Cardiac fibroblast (primary cell): ENCODE measurements around the gene TNFRSF6B.
"Not testable (repeated sequence)": the region's sequence is repeated elsewhere in the genome, so short reads cannot be mapped to it uniquely, and the experiment has no call there.

Experiments used
- DNase-seq, 2 donors: peaks; one replicate each; pipeline versions ENCODE4 v3.0.0 to v3.0.0-alpha.2; 2010; ENCODE audit warnings: low read depth in 2 of 2
- H3K4me3 ChIP-seq, 2 donors: replicated peaks in 1 of 2; 1 replicate in 1 of 2; 2 replicates in 1 of 2; pipeline ENCODE4 v1.5.1; 2011; ENCODE audit warnings: low read depth in 2 of 2, low read length in 2 of 2, mild to moderate bottlenecking in 2 of 2, moderate library complexity in 1 of 2
- CTCF ChIP-seq: IDR thresholded peaks from one replicate; pipeline ENCODE4 v1.5.1; 2011; ENCODE audit warnings: low read depth, mild to moderate bottlenecking, low read length, inconsistent platforms

Gene TNFRSF6B

GRCh38 chr20:63663332-63664066 is 33.0 kb upstream of the TNFRSF6B start:
- TF ChIP-seq CTCF: no peak
- no peak for DNase-seq

GRCh38 chr20:63664143-63664851 is 32.2 kb upstream of the TNFRSF6B start:
- TF ChIP-seq CTCF: no peak
- DNase-seq: no peak
- no peak overlapping the region for H3K4me3 ChIP-seq

More at GRCh38 chr20:63663332-63664066, 33.0 kb upstream of the TNFRSF6B start:
- no peak overlapping the region for H3K4me3 ChIP-seq

- no peak overlapping the region for H3K4me3 ChIP-seq
- TF ChIP-seq CTCF: no peak
- DNase-seq: peak in 1 of 2 donors; percentile 42
Measured at GRCh38 chr20:63664861-63665594, 31.4 kb upstream of the TNFRSF6B start.

GRCh38 chr20:63665708-63666107 is 30.7 kb upstream of the TNFRSF6B start:
- no peak for DNase-seq
- TF ChIP-seq CTCF: no peak
- no peak overlapping the region for H3K4me3 ChIP-seq

- no peak for TF ChIP-seq CTCF
- H3K4me3 ChIP-seq: no peak overlapping the region
- DNase-seq: no peak
Measured at GRCh38 chr20:63667858-63668257, 28.6 kb upstream of the TNFRSF6B start.

GRCh38 chr20:63668351-63668750 is 28.1 kb upstream of the TNFRSF6B start:
- no peak for DNase-seq
- no peak overlapping the region for H3K4me3 ChIP-seq
- TF ChIP-seq CTCF: no peak

GRCh38 chr20:63671695-63672094 is 24.8 kb upstream of the TNFRSF6B start:
- H3K4me3 ChIP-seq, DNase-seq: not testable (repeated sequence)
